Measurements from ENCODE around the gene ZBTB25.

DNA sequence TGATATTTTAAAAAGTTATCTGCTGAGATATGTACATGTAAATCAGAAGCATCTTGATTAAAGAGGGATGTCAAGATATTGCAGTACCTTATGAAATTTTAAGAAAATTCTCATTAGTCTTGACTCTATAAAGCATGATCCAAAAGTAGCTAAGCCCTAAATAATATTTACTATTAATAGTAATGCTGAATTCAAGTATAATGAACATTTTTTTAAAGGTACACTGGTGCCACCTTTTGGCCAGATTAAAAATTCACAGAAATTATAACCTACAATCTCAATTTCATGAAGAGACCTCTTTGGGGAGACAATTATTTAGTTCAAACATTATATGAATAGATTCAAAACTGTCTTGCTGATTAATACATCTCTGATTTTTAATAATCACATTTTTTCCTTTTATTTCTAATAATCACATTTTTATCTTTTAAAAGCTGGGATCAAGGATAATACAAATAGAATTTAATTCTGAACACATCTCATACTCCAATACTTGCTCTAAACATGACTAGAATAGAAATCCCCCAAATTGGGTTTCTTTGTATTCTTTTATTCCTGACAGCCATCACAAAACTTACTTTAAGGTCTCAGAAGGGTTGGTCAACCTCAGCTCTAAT is 24.9 kb downstream of the ZBTB25 start:
- TF ChIP-seq, protein P1, sequence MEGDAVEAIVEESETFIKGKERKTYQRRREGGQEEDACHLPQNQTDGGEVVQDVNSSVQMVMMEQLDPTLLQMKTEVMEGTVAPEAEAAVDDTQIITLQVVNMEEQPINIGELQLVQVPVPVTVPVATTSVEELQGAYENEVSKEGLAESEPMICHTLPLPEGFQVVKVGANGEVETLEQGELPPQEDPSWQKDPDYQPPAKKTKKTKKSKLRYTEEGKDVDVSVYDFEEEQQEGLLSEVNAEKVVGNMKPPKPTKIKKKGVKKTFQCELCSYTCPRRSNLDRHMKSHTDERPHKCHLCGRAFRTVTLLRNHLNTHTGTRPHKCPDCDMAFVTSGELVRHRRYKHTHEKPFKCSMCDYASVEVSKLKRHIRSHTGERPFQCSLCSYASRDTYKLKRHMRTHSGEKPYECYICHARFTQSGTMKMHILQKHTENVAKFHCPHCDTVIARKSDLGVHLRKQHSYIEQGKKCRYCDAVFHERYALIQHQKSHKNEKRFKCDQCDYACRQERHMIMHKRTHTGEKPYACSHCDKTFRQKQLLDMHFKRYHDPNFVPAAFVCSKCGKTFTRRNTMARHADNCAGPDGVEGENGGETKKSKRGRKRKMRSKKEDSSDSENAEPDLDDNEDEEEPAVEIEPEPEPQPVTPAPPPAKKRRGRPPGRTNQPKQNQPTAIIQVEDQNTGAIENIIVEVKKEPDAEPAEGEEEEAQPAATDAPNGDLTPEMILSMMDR (IDR thresholded peaks at IDR 0.05) = peak; percentile 43 to 57 (median 51)
- TF ChIP-seq POLR2AphosphoS5 (IDR thresholded peaks at IDR 0.05) = no peak
